NCI-H146 treated with DMSO at 0.1 percent for 48 hours (cell line): Measurements from ENCODE around the gene KLHL25.

ENCODE experiments used
- DNase-seq: peaks from one replicate; lab custom pipeline; 2025; ENCODE audit not compliant: unreplicated experiment; lab: John Stamatoyannopoulos, UW

KLHL25 gene

GRCh38 chr15:85748729-85749128 lies 46.0 kb downstream of the KLHL25 start:
- DNase-seq, result no peak

- no peak for DNase-seq
These were observed 46.5 kb downstream of the KLHL25 start for GRCh38 chr15:85748176-85748575.

GRCh38 chr15:85746641-85747040 lies 48.1 kb downstream of the KLHL25 start:
- DNase-seq, result no peak

GRCh38 chr15:85745525-85746150 lies 49.1 kb downstream of the KLHL25 start:
- no peak for DNase-seq

- DNase-seq, result no peak
These were observed 49.7 kb downstream of the KLHL25 start for GRCh38 chr15:85745023-85745422.

GRCh38 chr15:85744579-85744978 lies 50.1 kb downstream of the KLHL25 start:
- no peak for DNase-seq

GRCh38 chr15:85743392-85744055 lies 51.2 kb downstream of the KLHL25 start:
- no peak for DNase-seq

- DNase-seq, result no peak
These were observed 52.4 kb downstream of the KLHL25 start for GRCh38 chr15:85742186-85742821.

- no peak for DNase-seq
These were observed 53.1 kb downstream of the KLHL25 start for GRCh38 chr15:85741662-85742061.

GRCh38 chr15:85741021-85741421 lies 53.7 kb downstream of the KLHL25 start:
- no peak for DNase-seq

GRCh38 chr15:85737061-85737460 lies 57.7 kb downstream of the KLHL25 start:
- DNase-seq, result no peak

GRCh38 chr15:85733416-85733815 lies 61.3 kb downstream of the KLHL25 start:
- no peak for DNase-seq

GRCh38 chr15:85730001-85730820 lies 64.5 kb downstream of the KLHL25 start:
- DNase-seq, result peak; percentile 35

- DNase-seq, result no peak
These were observed 67.7 kb downstream of the KLHL25 start for GRCh38 chr15:85727068-85727467.

- no peak for DNase-seq
These were observed 68.3 kb downstream of the KLHL25 start for GRCh38 chr15:85726454-85726853.

GRCh38 chr15:85725564-85725963 lies 69.2 kb downstream of the KLHL25 start:
- DNase-seq, result no peak

GRCh38 chr15:85725019-85725418 lies 69.7 kb downstream of the KLHL25 start:
- no peak for DNase-seq

GRCh38 chr15:85723960-85724945 lies 70.5 kb downstream of the KLHL25 start:
- no peak for DNase-seq

- DNase-seq, result no peak
These were observed 72.2 kb downstream of the KLHL25 start for GRCh38 chr15:85722374-85723152.

- DNase-seq, result no peak
These were observed 75.7 kb downstream of the KLHL25 start for GRCh38 chr15:85718981-85719380.
